SH-SY5Y (cell line): ENCODE measurements around the gene ODAD3.

Experiments used
- GATA2 ChIP-seq: IDR thresholded peaks from 2 replicates; pipeline ENCODE4 v1.6.1; 2011; ENCODE audit warnings: mild to moderate bottlenecking, low read depth, low read length
- GATA3 ChIP-seq: IDR thresholded peaks from 2 replicates; pipeline ENCODE4 v1.6.1; 2011; ENCODE audit warnings: low read depth, mild to moderate bottlenecking, low read length, moderate library complexity

GRCh38 chr19:11418094-11418548 lies 16.8 kb downstream of the ODAD3 start:
- TF ChIP-seq GATA3 (no peak), GATA2 (no peak)
